ENCODE measurements around the gene CDH23.

The CDH23 gene

DNA sequence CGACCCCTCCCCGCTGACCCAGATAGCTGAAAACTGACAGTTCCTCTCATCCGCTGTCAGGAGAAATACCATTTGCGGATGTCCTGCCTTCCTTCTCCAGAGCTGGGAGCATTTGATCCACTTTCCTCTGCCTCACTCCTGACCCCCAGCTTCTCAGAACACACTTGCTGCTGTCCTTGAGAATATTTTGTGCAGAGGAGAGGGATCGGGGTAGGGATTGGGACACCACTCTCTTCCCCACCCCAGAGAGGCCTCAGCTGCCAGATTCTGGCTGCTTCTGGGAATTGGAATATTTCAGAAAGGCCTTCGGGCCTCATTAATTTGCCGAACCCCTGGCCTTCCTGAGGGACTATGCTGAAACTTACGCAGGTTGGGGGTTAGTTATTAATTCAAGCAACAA, 225.9 kb downstream of the CDH23 start:
- H3K9me2 ChIP-seq (replicated peaks; ENCODE audit: low read depth, low read length), result no peaks in the 10 kb centered on the region
- peak overlapping the region; percentile 80 for H2AFZ ChIP-seq (ENCODE audit: low read length)
- no peaks in the 10 kb centered on the region for H3K9me3 ChIP-seq (ENCODE audit: insufficient read depth, low read depth, low read length)
- TF ChIP-seq, protein P1, sequence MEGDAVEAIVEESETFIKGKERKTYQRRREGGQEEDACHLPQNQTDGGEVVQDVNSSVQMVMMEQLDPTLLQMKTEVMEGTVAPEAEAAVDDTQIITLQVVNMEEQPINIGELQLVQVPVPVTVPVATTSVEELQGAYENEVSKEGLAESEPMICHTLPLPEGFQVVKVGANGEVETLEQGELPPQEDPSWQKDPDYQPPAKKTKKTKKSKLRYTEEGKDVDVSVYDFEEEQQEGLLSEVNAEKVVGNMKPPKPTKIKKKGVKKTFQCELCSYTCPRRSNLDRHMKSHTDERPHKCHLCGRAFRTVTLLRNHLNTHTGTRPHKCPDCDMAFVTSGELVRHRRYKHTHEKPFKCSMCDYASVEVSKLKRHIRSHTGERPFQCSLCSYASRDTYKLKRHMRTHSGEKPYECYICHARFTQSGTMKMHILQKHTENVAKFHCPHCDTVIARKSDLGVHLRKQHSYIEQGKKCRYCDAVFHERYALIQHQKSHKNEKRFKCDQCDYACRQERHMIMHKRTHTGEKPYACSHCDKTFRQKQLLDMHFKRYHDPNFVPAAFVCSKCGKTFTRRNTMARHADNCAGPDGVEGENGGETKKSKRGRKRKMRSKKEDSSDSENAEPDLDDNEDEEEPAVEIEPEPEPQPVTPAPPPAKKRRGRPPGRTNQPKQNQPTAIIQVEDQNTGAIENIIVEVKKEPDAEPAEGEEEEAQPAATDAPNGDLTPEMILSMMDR (conservative IDR thresholded peaks at IDR 0.05; ENCODE audit: low read length), result no peak
- no peak for TF ChIP-seq EZH2phosphoT487 (IDR thresholded peaks at IDR 0.05; ENCODE audit: borderline replicate concordance)
- H3K9ac ChIP-seq (ENCODE audit: low read depth, low read length, poor library complexity, severe bottlenecking), result peak overlapping the region; percentile 22
- H4K20me1 ChIP-seq (ENCODE audit: insufficient read depth, low read length, poor library complexity, severe bottlenecking), result no peaks in the 10 kb centered on the region
- H3K4me1 ChIP-seq (ENCODE audit: insufficient read depth, low read length, poor library complexity, severe bottlenecking), result peaks cover 12% of the 10 kb centered on the region
- H3K4me2 ChIP-seq (ENCODE audit: low read depth, low read length, poor library complexity, severe bottlenecking), result no peak overlapping the region
- no peak overlapping the region for H3K4me3 ChIP-seq (ENCODE audit: low read length, poor library complexity, severe bottlenecking)
- no peaks in the 10 kb centered on the region for H3K27me3 ChIP-seq (ENCODE audit: insufficient read depth, low read length, poor library complexity, severe bottlenecking)
- no peaks in the 10 kb centered on the region for H3K79me2 ChIP-seq (ENCODE audit: insufficient read depth, low read length)
- H3F3A ChIP-seq (ENCODE audit: low read depth), result no peaks in the 10 kb centered on the region
- H3K36me3 ChIP-seq (ENCODE audit: insufficient read depth, low read length), result no peaks in the 10 kb centered on the region

DNA sequence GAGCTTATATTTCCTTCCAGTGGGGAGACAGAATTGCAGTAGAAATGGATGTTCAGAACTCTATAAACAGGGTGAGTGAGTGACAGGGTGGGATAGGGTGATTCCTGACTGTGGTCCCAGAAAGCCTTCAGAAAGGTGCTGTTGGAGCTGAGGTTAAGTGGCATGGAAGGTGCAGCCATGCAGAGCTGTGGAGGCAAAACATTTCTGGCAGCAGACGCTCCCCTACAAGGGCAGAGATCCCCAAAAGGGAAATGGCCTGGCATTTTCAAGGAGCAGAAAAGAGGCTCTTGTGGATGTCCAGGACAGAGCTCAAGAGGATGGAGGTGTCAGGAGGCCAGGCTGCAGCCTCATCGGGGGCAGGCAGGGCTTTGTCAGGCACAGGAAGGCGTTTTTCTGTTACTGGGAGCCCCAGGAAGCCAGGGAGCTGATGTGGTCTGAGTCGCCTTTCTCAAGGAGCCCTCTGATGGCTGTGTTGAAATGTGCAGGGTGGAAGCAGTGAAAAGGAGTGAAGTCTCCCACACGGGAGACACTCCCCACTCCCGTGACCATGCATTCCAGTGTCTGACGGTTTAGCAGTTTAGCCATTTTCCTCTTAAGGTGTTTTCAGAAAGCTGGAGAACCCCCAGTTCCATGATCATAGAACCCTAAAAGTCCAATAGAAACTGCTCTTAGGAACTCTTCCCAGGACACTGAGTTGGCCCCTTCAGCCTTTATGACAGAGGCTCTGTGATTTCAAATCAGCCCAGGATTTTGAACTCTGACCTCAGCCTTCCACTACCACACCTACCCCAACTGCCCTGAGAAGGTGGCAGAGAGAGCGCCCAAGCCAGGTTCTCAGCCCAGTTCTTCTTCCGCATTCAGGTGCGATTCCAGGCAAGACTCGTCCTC, 226.6 kb downstream of the CDH23 start:
- Histone ChIP-seq H3K9me2 (replicated peaks; ENCODE audit: low read depth, low read length) (no peaks in the 10 kb centered on the region), H3K27me3 (ENCODE audit: insufficient read depth, low read length, poor library complexity, severe bottlenecking) (no peaks in the 10 kb centered on the region), H3K4me1 (ENCODE audit: insufficient read depth, low read length, poor library complexity, severe bottlenecking) (peaks cover 12% of the 10 kb centered on the region), H3K9ac (ENCODE audit: low read depth, low read length, poor library complexity, severe bottlenecking) (peak overlapping the region; percentile 22), H3K36me3 (ENCODE audit: insufficient read depth, low read length) (no peaks in the 10 kb centered on the region), H2AFZ (ENCODE audit: low read length) (peak overlapping the region; percentile 80), H3K4me3 (ENCODE audit: low read length, poor library complexity, severe bottlenecking) (no peak overlapping the region), H3F3A (ENCODE audit: low read depth) (no peaks in the 10 kb centered on the region), H3K9me3 (ENCODE audit: insufficient read depth, low read depth, low read length) (no peaks in the 10 kb centered on the region), H3K79me2 (ENCODE audit: insufficient read depth, low read length) (no peaks in the 10 kb centered on the region), H3K4me2 (ENCODE audit: low read depth, low read length, poor library complexity, severe bottlenecking) (peak overlapping the region; percentile 12), H4K20me1 (ENCODE audit: insufficient read depth, low read length, poor library complexity, severe bottlenecking) (no peaks in the 10 kb centered on the region)
- TF ChIP-seq, protein P1 (conservative IDR thresholded peaks at IDR 0.05; ENCODE audit: low read length), result peak; percentile 56
- no peak for TF ChIP-seq EZH2phosphoT487 (IDR thresholded peaks at IDR 0.05; ENCODE audit: borderline replicate concordance)

DNA sequence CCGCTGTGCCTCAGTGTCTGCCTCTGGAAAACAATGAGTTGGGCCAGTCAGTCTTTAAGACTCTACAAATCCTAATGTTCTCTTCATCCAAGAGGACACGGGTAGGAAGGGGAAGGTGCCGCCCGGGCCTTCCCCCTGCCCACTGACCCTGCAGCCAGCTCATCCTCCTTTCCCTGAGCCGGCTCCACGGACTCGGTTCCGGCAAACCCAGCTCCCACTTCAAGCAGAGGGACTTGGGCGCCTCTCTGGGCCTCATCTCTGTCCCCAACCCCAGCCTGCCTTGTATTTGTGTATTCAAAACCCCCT, 227.2 kb downstream of the CDH23 start:
- no peaks in the 10 kb centered on the region for H4K20me1 ChIP-seq (ENCODE audit: insufficient read depth, low read length, poor library complexity, severe bottlenecking)
- no peaks in the 10 kb centered on the region for H3K9me3 ChIP-seq (ENCODE audit: insufficient read depth, low read depth, low read length)
- no peak overlapping the region for H3K4me3 ChIP-seq (ENCODE audit: low read length, poor library complexity, severe bottlenecking)
- H3K36me3 ChIP-seq (ENCODE audit: insufficient read depth, low read length), result no peaks in the 10 kb centered on the region
- H3K4me2 ChIP-seq (ENCODE audit: low read depth, low read length, poor library complexity, severe bottlenecking), result no peak overlapping the region
- no peaks in the 10 kb centered on the region for H3F3A ChIP-seq (ENCODE audit: low read depth)
- H3K9ac ChIP-seq (ENCODE audit: low read depth, low read length, poor library complexity, severe bottlenecking), result peak overlapping the region; percentile 22
- H3K27me3 ChIP-seq (ENCODE audit: insufficient read depth, low read length, poor library complexity, severe bottlenecking), result no peaks in the 10 kb centered on the region
- TF ChIP-seq, protein P1 (conservative IDR thresholded peaks at IDR 0.05; ENCODE audit: low read length), result no peak
- TF ChIP-seq EZH2phosphoT487 (IDR thresholded peaks at IDR 0.05; ENCODE audit: borderline replicate concordance), result no peak
- H3K79me2 ChIP-seq (ENCODE audit: insufficient read depth, low read length), result no peaks in the 10 kb centered on the region
- peak overlapping the region; percentile 80 for H2AFZ ChIP-seq (ENCODE audit: low read length)
- no peaks in the 10 kb centered on the region for H3K9me2 ChIP-seq (replicated peaks; ENCODE audit: low read depth, low read length)
- H3K4me1 ChIP-seq (ENCODE audit: insufficient read depth, low read length, poor library complexity, severe bottlenecking), result peaks cover 12% of the 10 kb centered on the region

Measured in Loucy (cell line).